Measurements from ENCODE around the gene DNMT3A. TPM values are rescaled to one million over a fixed set of nuclear protein-coding genes. Genes with fewer than 3 reads are reported as not detected.

The DNMT3A gene
- total RNA-seq, 4 donors from 2014 or later: 14.7 to 40.2 (median 18.3) TPM

GRCh38 chr2:25222477-25223121, 119.1 kb downstream of the DNMT3A start:
- no peak for ATAC-seq
- H3K9me3 ChIP-seq: no peaks in the 10 kb centered on the region
- no peaks in the 10 kb centered on the region for H3K4me1 ChIP-seq
- no peak overlapping the region for H3K27ac ChIP-seq
- TF ChIP-seq POLR2A (IDR thresholded peaks at IDR 0.05): no peak
- no peak for TF ChIP-seq POLR2AphosphoS5 (IDR thresholded peaks at IDR 0.05)
- TF ChIP-seq EP300 (IDR thresholded peaks at IDR 0.05): no peak
- TF ChIP-seq CTCF (IDR thresholded peaks at IDR 0.05): no peak
- 79 to 81% methylated on average over 3 to 4 of the region's 5 CpGs for WGBS, 2 donors (ENCODE audit: low coverage in 1 of 2)
- no peaks in the 10 kb centered on the region for H3K36me3 ChIP-seq
- no peak overlapping the region for H3K4me3 ChIP-seq
- H3K27me3 ChIP-seq: no peaks in the 10 kb centered on the region

DNA sequence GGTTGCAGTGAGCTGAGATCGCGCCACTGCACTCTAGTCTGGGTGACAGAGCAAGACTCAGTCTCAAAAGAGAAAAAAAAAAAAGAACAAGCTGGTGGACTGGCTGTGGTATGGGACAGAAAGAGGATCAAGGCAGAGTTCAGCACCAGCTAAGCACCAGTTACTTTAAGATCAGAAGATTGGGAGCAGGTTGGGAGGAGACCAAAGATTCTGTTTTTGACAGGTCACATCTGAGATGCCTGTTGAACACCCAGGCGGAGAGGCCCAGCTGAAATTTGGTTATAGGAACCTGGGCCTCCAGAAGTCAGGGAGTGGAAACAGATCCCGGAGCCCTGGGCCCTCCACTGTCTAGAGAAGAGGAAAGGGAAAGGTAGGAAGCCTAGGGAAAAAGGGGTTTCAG, 120.1 kb downstream of the DNMT3A start:
- Histone ChIP-seq H3K27ac (no peak overlapping the region), H3K4me1 (peaks cover 0 to 2% (median 0%) of the 10 kb centered on the region in 3 donors), H3K9me3 (no peaks in the 10 kb centered on the region), H3K4me3 (no peak overlapping the region), H3K27me3 (no peaks in the 10 kb centered on the region), H3K36me3 (no peaks in the 10 kb centered on the region)
- ATAC-seq: no peak
- TF ChIP-seq EP300 (IDR thresholded peaks at IDR 0.05) (no peak), POLR2AphosphoS5 (IDR thresholded peaks at IDR 0.05) (no peak), POLR2A (IDR thresholded peaks at IDR 0.05) (no peak)
- 76 to 90% methylated on average over 2 of the region's 4 CpGs for WGBS, 2 donors (ENCODE audit: low coverage in 1 of 2)

DNA sequence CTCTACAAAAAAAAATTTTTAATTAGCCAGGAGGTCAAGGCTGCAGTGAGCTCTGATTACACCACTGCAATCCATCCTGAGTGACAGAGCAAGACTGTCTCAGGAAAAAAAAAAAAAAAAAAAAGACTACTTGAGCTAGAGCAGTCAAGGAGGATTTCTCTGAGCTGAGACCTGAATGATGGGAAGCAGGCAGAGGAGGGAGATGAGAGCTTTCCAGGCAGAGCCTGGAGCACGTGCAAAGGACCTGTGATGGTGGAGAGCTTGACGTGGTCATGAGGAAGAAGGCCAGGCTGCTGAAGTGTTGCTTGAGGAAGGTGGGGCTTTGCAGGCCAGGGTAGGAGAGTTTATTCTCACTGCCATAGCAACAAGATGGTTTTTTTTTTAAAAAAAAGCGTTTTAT, 121.4 kb downstream of the DNMT3A start:
- H3K4me1 ChIP-seq: peaks cover 0 to 6% (median 0%) of the 10 kb centered on the region in 3 donors
- no peak overlapping the region for H3K27ac ChIP-seq
- H3K36me3 ChIP-seq: no peaks in the 10 kb centered on the region
- H3K4me3 ChIP-seq: no peak overlapping the region
- whole genome bisulfite sequencing, 2 donors (ENCODE audit: low coverage in 1 of 2): 85 to 92% methylated on average over 3 of the region's 3 CpGs
- TF ChIP-seq POLR2AphosphoS5 (IDR thresholded peaks at IDR 0.05) (no peak), EP300 (IDR thresholded peaks at IDR 0.05) (no peak), CTCF (IDR thresholded peaks at IDR 0.05) (no peak), POLR2A (IDR thresholded peaks at IDR 0.05) (no peak)
- H3K27me3 ChIP-seq: no peaks in the 10 kb centered on the region
- H3K9me3 ChIP-seq: no peaks in the 10 kb centered on the region
- no peak for ATAC-seq

GRCh38 chr2:25219621-25220020, 122.1 kb downstream of the DNMT3A start:
- peaks cover 0 to 6% (median 0%) of the 10 kb centered on the region in 3 donors for H3K4me1 ChIP-seq
- ATAC-seq: no peak
- WGBS, 2 donors (ENCODE audit: low coverage in 1 of 2): 100% methylated on average over 1 of the region's 3 CpGs; no CpG with 5 or more reads in 1 of the 2 donors
- no peak overlapping the region for H3K4me3 ChIP-seq
- no peaks in the 10 kb centered on the region for H3K36me3 ChIP-seq
- no peak overlapping the region for H3K27ac ChIP-seq
- TF ChIP-seq POLR2A (IDR thresholded peaks at IDR 0.05) (no peak), EP300 (IDR thresholded peaks at IDR 0.05) (no peak), POLR2AphosphoS5 (IDR thresholded peaks at IDR 0.05) (no peak), CTCF (IDR thresholded peaks at IDR 0.05) (no peak)
- no peaks in the 10 kb centered on the region for H3K27me3 ChIP-seq
- no peaks in the 10 kb centered on the region for H3K9me3 ChIP-seq

GRCh38 chr2:25218100-25218499, 123.6 kb downstream of the DNMT3A start:
- Histone ChIP-seq H3K27ac (no peak overlapping the region), H3K4me1 (peaks cover 0 to 6% (median 0%) of the 10 kb centered on the region in 3 donors), H3K27me3 (no peaks in the 10 kb centered on the region), H3K9me3 (no peaks in the 10 kb centered on the region), H3K36me3 (no peaks in the 10 kb centered on the region), H3K4me3 (no peak overlapping the region)
- 100% methylated on average over 3 of the region's 3 CpGs for WGBS, 2 donors (ENCODE audit: low coverage in 1 of 2)
- TF ChIP-seq POLR2AphosphoS5 (IDR thresholded peaks at IDR 0.05): no peak
- no peak for TF ChIP-seq CTCF (IDR thresholded peaks at IDR 0.05)
- no peak for TF ChIP-seq POLR2A (IDR thresholded peaks at IDR 0.05)
- no peak for TF ChIP-seq EP300 (IDR thresholded peaks at IDR 0.05)
- ATAC-seq: no peak
